HEK293T (cell line): ENCODE results near the gene GPATCH3.

Experiments
- ARNT ChIP-seq: fragments of 450-650 bp; IDR thresholded peaks from 2 replicates; pipeline ENCODE4 v1.6.1; 2017; ENCODE audit warnings: mild to moderate bottlenecking
- BHLHE40 ChIP-seq: fragments of 450-650 bp; IDR thresholded peaks from 2 replicates; pipeline ENCODE4 v1.6.1; 2016; ENCODE audit warnings: mild to moderate bottlenecking, moderate library complexity, borderline replicate concordance
- CTBP1 ChIP-seq: fragments of 450-650 bp; IDR thresholded peaks from 2 replicates; pipeline ENCODE4 v1.6.1; 2016; ENCODE audit warnings: borderline replicate concordance
- FOXA1 ChIP-seq: fragments of 450-650 bp; IDR thresholded peaks from 2 replicates; pipeline ENCODE4 v1.6.1; 2016; ENCODE audit warnings: mild to moderate bottlenecking
- FOXK2 ChIP-seq: fragments of 450-650 bp; IDR thresholded peaks from 2 replicates; pipeline ENCODE4 v1.6.1; 2016; ENCODE audit warnings: mild to moderate bottlenecking
- FOXM1 ChIP-seq: fragments of 450-650 bp; IDR thresholded peaks from 2 replicates; pipeline ENCODE4 v1.6.1; 2017; ENCODE audit warnings: mild to moderate bottlenecking, borderline replicate concordance
- HDGF ChIP-seq: fragments of 450-650 bp; IDR thresholded peaks from 2 replicates; pipeline ENCODE4 v1.6.1; 2017; ENCODE audit warnings: antibody characterized with exemption, borderline replicate concordance
- NFRKB ChIP-seq: fragments of 450-650 bp; IDR thresholded peaks from 2 replicates; pipeline ENCODE4 v1.6.1; 2016; ENCODE audit warnings: mild to moderate bottlenecking, moderate library complexity
- SP1 ChIP-seq: fragments of 450-650 bp; IDR thresholded peaks from 2 replicates; pipeline ENCODE4 v1.6.1; 2017
- SUZ12 ChIP-seq: fragments of 450-650 bp; IDR thresholded peaks from 2 replicates; pipeline ENCODE4 v1.6.1; 2016; ENCODE audit warnings: mild to moderate bottlenecking
- ZNF384 ChIP-seq: fragments of 450-650 bp; IDR thresholded peaks from 2 replicates; pipeline ENCODE4 v1.6.1; 2016

- TF ChIP-seq ARNT (no peak), NFRKB (no peak), FOXA1 (no peak), CTBP1 (no peak), HDGF (no peak), FOXM1 (no peak), BHLHE40 (no peak), ZNF384 (no peak), FOXK2 (no peak), SUZ12 (no peak), SP1 (no peak)
These were observed 44.1 kb downstream of the GPATCH3 start for GRCh38 chr1:26856181-26856580.
